ENCODE results near the gene ERC1. TPM values are rescaled to one million over a fixed set of nuclear protein-coding genes. Genes with fewer than 3 reads are reported as not detected.
A peak's percentile ranks its signal among the peaks of the same experiment; 100 is the strongest.
"Not testable (repeated sequence)": the region's sequence is repeated elsewhere in the genome, so short reads cannot be mapped to it uniquely, and the experiment has no call there.

ERC1 gene
- total RNA-seq, 1 experiment from 2014 or later, result 11.9 TPM

- DNase-seq (ENCODE audit: low read depth), result no peak
These were observed 227.3 kb downstream of the ERC1 start for GRCh38 chr12:1218369-1218768.

GRCh38 chr12:1220127-1221092 is 229.4 kb downstream of the ERC1 start:
- DNase-seq (ENCODE audit: low read depth), result no peak

GRCh38 chr12:1222858-1223639 is 232.0 kb downstream of the ERC1 start:
- no peak for DNase-seq (ENCODE audit: low read depth)

GRCh38 chr12:1226951-1227350 is 235.9 kb downstream of the ERC1 start:
- no peak for DNase-seq (ENCODE audit: low read depth)

- peak; percentile 37 for DNase-seq (ENCODE audit: low read depth)
These were observed 243.1 kb downstream of the ERC1 start for GRCh38 chr12:1234073-1234472.

GRCh38 chr12:1246637-1247036 is 255.6 kb downstream of the ERC1 start:
- DNase-seq (ENCODE audit: low read depth), result no peak

GRCh38 chr12:1250641-1251040 is 259.6 kb downstream of the ERC1 start:
- peak; percentile 8 for DNase-seq (ENCODE audit: low read depth)

GRCh38 chr12:1252758-1253157 is 261.7 kb downstream of the ERC1 start:
- no peak for DNase-seq (ENCODE audit: low read depth)

GRCh38 chr12:1255125-1255524 is 264.1 kb downstream of the ERC1 start:
- DNase-seq (ENCODE audit: low read depth), result not testable (repeated sequence)

- not testable (repeated sequence) for DNase-seq (ENCODE audit: low read depth)
These were observed 264.8 kb downstream of the ERC1 start for GRCh38 chr12:1255854-1256253.

GRCh38 chr12:1256285-1256684 is 265.3 kb downstream of the ERC1 start:
- DNase-seq (ENCODE audit: low read depth), result no peak

GRCh38 chr12:1256991-1257390 is 266.0 kb downstream of the ERC1 start:
- DNase-seq (ENCODE audit: low read depth), result no peak

- DNase-seq (ENCODE audit: low read depth), result no peak
These were observed 271.0 kb downstream of the ERC1 start for GRCh38 chr12:1262011-1262410.

GRCh38 chr12:1267243-1267642 is 276.2 kb downstream of the ERC1 start:
- DNase-seq (ENCODE audit: low read depth), result no peak

GRCh38 chr12:1272142-1272541 is 281.1 kb downstream of the ERC1 start:
- DNase-seq (ENCODE audit: low read depth), result no peak

- no peak for DNase-seq (ENCODE audit: low read depth)
These were observed 282.0 kb downstream of the ERC1 start for GRCh38 chr12:1273051-1273450.

- DNase-seq (ENCODE audit: low read depth), result no peak
These were observed 286.9 kb downstream of the ERC1 start for GRCh38 chr12:1277905-1278304.

GRCh38 chr12:1279050-1279449 is 288.0 kb downstream of the ERC1 start:
- DNase-seq (ENCODE audit: low read depth), result no peak

- no peak for DNase-seq (ENCODE audit: low read depth)
These were observed 289.0 kb downstream of the ERC1 start for GRCh38 chr12:1280059-1280458.

GRCh38 chr12:1281683-1282366 is 290.8 kb downstream of the ERC1 start:
- DNase-seq (ENCODE audit: low read depth), result peak; percentile 63

GRCh38 chr12:1282670-1283315 is 291.8 kb downstream of the ERC1 start:
- DNase-seq (ENCODE audit: low read depth), result no peak

- no peak for DNase-seq (ENCODE audit: low read depth)
These were observed 292.3 kb downstream of the ERC1 start for GRCh38 chr12:1283316-1283715.

All from M059J (cell line).